Limb (tissue), 2 donors: Measurements from ENCODE around the gene ITPRIPL1.

Experiments used
- DNase-seq, 2 donors: peaks; one replicate each; pipeline ENCODE4 v3.0.0-alpha.2; 2016; ENCODE audit errors: extremely low spot score in 2 of 2

The ITPRIPL1 gene

GRCh38 chr2:96353606-96354101, 28.5 kb downstream of the ITPRIPL1 start:
- peak in 1 of 2 donors; percentile 29 for DNase-seq

GRCh38 chr2:96354492-96354891, 29.4 kb downstream of the ITPRIPL1 start:
- DNase-seq: no peak

DNA sequence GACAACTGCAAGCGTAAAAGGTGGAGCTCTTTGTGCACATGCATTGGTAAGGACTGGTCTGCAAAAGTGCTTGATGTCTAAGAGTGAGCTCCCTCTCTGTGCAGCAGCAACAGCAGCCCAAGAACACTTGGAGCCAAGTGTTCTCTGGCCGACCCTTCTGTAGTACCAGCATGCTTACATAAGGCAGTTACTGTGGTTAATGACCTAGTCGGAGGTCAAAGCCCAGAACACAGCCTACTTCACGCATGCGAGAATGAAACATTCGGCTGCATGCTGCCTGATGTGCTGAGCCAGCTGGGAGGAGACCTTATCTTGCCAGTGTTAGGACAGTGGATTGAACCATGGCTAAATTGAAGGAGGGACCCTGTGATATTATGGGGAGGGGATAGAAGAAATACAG, 31.8 kb downstream of the ITPRIPL1 start:
- no peak for DNase-seq

DNA sequence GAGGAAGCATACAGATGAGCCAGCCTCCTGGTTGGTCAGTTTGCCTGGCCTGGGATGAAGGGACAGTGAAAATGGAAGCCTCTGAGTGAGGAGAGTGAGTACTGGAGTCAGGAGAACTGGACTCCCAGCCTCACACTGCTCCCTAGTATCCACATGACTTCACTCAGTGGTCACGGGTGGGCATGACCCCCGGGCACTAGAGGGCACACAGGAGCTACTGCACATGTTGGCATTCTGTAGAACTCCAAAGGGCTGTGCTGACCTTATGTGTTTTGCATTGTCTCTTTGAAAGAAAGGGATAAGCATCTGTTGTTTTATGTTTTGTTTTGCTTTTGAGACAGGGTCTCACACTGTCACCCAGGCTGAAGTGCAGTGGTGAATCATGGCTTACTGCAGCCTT, 34.2 kb downstream of the ITPRIPL1 start:
- peak in 1 of 2 donors; percentile 33 for DNase-seq

DNA sequence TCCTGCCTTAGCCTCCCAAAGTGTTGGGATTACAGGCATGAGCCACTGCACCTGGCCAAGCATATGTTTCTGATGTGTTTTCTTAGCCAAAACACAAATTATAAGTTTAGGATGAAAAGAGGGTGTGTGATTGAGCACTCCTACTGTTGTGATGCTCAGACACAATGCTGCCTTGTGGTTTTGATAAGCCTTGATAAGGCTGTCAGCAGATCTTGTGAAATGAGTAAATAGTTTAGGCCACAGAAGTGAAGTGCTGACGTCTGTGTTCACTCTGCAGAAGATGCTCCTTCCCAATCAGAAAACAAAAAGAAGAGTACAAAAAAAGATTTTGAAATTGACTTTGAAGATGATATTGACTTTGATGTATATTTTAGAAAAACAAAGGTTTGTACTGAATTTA, 34.7 kb downstream of the ITPRIPL1 start:
- DNase-seq: no peak

GRCh38 chr2:96361751-96362150, 36.6 kb downstream of the ITPRIPL1 start:
- DNase-seq: no peak

DNA sequence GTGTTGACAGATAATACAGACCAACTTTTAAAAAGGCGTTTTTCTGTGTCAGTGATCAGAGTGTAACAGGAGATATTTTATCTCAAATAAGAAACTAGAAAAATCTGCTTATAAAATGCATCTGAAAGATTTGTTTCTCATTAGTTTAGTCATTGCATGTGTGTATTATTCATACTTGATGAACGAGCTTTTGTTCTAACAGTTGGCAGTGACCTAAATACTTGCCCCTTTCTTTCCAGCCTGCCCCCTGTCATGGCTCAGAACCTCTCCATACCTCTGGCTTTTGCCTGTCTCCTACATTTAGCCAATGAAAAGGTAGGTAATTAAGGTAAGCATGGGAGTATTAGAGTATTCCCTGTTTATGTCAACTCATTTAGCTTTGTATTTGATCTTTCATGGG, 44.1 kb downstream of the ITPRIPL1 start:
- DNase-seq: no peak

GRCh38 chr2:96374211-96374951, 49.3 kb downstream of the ITPRIPL1 start:
- DNase-seq: peak; percentile 10 to 49
